GM12892 (cell line): ENCODE results near the gene ABAT.

ENCODE experiments used
- POLR2A ChIP-seq: IDR thresholded peaks from 2 replicates; pipeline ENCODE4 v1.6.1; 2011; ENCODE audit warnings: low read depth, low read length, control low read depth
- POLR2AphosphoS5 ChIP-seq: IDR thresholded peaks from 2 replicates; pipeline ENCODE4 v1.6.1; 2011; ENCODE audit warnings: low read depth, low read length, control low read depth

GRCh38 chr16:8761078-8761477 lies 86.7 kb downstream of the ABAT start:
- no peak for TF ChIP-seq POLR2A
- TF ChIP-seq POLR2AphosphoS5, result no peak
